ENCODE measurements around the gene C3. TPM values are rescaled to one million over a fixed set of nuclear protein-coding genes. Genes with fewer than 3 reads are reported as not detected.

C3 gene
- total and polyA plus RNA-seq, 5 donors from 2014 or later, result not detected

GRCh38 chr19:6680141-6680540 lies 40.3 kb downstream of the C3 start:
- Mint-ChIP-seq H3K9me3 (peaks cover 0 to 9% (median 0%) of the 10 kb centered on the region in 7 donors), H3K27me3 (no peaks in the 10 kb centered on the region), H3K27ac (peak overlapping the region in 1 of 3 donors; percentile 14), H3K36me3 (no peaks in the 10 kb centered on the region), H3K4me1 (peaks cover 19 to 44% (median 22%) of the 10 kb centered on the region in 4 donors), H3K4me3 (no peak overlapping the region)
- ATAC-seq (ENCODE audit: low read depth in 2 of 2), result no peak
- Histone ChIP-seq H3K4me1 (ENCODE audit: control insufficient read depth, insufficient read depth, low read length, poor library complexity, severe bottlenecking) (peaks cover 18% of the 10 kb centered on the region), H3K27ac (ENCODE audit: insufficient read depth, low read length, poor library complexity, severe bottlenecking) (no peak overlapping the region), H3K9me3 (ENCODE audit: control insufficient read depth in 2 of 2, low read length in 2 of 2) (no peaks in the 10 kb centered on the region), H3K4me3 (ENCODE audit: low read depth, low read length) (no peak overlapping the region), H3K27me3 (ENCODE audit: control insufficient read depth, insufficient read depth, low read length) (no peaks in the 10 kb centered on the region), H3K36me3 (ENCODE audit: control insufficient read depth, insufficient read depth, low read length) (no peaks in the 10 kb centered on the region)
- no peak for DNase-seq

- Histone ChIP-seq H3K9me3 (ENCODE audit: control insufficient read depth in 2 of 2, low read length in 2 of 2) (no peaks in the 10 kb centered on the region), H3K27me3 (ENCODE audit: control insufficient read depth, insufficient read depth, low read length) (no peaks in the 10 kb centered on the region), H3K4me1 (ENCODE audit: control insufficient read depth, insufficient read depth, low read length, poor library complexity, severe bottlenecking) (peaks cover 28% of the 10 kb centered on the region), H3K36me3 (ENCODE audit: control insufficient read depth, insufficient read depth, low read length) (no peaks in the 10 kb centered on the region), H3K4me3 (ENCODE audit: low read depth, low read length) (no peak overlapping the region), H3K27ac (ENCODE audit: insufficient read depth, low read length, poor library complexity, severe bottlenecking) (no peak overlapping the region)
- H3K27ac Mint-ChIP-seq, result no peak overlapping the region
- H3K4me3 Mint-ChIP-seq, result peak overlapping the region in 1 of 4 donors; percentile 72
- no peaks in the 10 kb centered on the region for H3K36me3 Mint-ChIP-seq
- no peak for ATAC-seq (ENCODE audit: low read depth in 2 of 2)
- H3K4me1 Mint-ChIP-seq, result peaks cover 28 to 54% (median 31%) of the 10 kb centered on the region in 4 donors
- no peak for DNase-seq
- peaks cover 0 to 9% (median 0%) of the 10 kb centered on the region in 7 donors for H3K9me3 Mint-ChIP-seq
- H3K27me3 Mint-ChIP-seq, result no peaks in the 10 kb centered on the region
Measured at GRCh38 chr19:6679139-6679538, 41.3 kb downstream of the C3 start.

- no peaks in the 10 kb centered on the region for H3K27me3 Mint-ChIP-seq
- ATAC-seq (ENCODE audit: low read depth in 2 of 2) (peak in 1 of 2 donors; percentile 21), DNase-seq (peak in 1 of 3 donors; percentile 32)
- H3K27ac ChIP-seq (ENCODE audit: insufficient read depth, low read length, poor library complexity, severe bottlenecking), result no peak overlapping the region
- H3K36me3 ChIP-seq (ENCODE audit: control insufficient read depth, insufficient read depth, low read length), result no peaks in the 10 kb centered on the region
- peak overlapping the region in 1 of 3 donors; percentile 37 for H3K27ac Mint-ChIP-seq
- H3K4me1 Mint-ChIP-seq, result peaks cover 28 to 58% (median 31%) of the 10 kb centered on the region in 4 donors
- H3K9me3 ChIP-seq (ENCODE audit: control insufficient read depth in 2 of 2, low read length in 2 of 2), result no peaks in the 10 kb centered on the region
- no peaks in the 10 kb centered on the region for H3K36me3 Mint-ChIP-seq
- peaks cover 29% of the 10 kb centered on the region for H3K4me1 ChIP-seq (ENCODE audit: control insufficient read depth, insufficient read depth, low read length, poor library complexity, severe bottlenecking)
- peaks cover 0 to 9% (median 0%) of the 10 kb centered on the region in 7 donors for H3K9me3 Mint-ChIP-seq
- no peaks in the 10 kb centered on the region for H3K27me3 ChIP-seq (ENCODE audit: control insufficient read depth, insufficient read depth, low read length)
- peak overlapping the region in 1 of 4 donors; percentile 72 for H3K4me3 Mint-ChIP-seq
- no peak overlapping the region for H3K4me3 ChIP-seq (ENCODE audit: low read depth, low read length)
Measured at GRCh38 chr19:6678690-6679109, 41.8 kb downstream of the C3 start.

GRCh38 chr19:6677883-6678689 lies 42.4 kb downstream of the C3 start:
- Mint-ChIP-seq H3K36me3 (no peaks in the 10 kb centered on the region), H3K27ac (peak overlapping the region in 1 of 3 donors; percentile 66), H3K4me1 (peaks cover 28 to 58% (median 31%) of the 10 kb centered on the region in 4 donors), H3K9me3 (peaks cover 0 to 9% (median 0%) of the 10 kb centered on the region in 7 donors), H3K4me3 (peak overlapping the region in 3 of 4 donors; percentile 64 to 72 (median 67)), H3K27me3 (no peaks in the 10 kb centered on the region)
- H3K27me3 ChIP-seq (ENCODE audit: control insufficient read depth, insufficient read depth, low read length), result no peaks in the 10 kb centered on the region
- no peaks in the 10 kb centered on the region for H3K9me3 ChIP-seq (ENCODE audit: control insufficient read depth in 2 of 2, low read length in 2 of 2)
- ATAC-seq (ENCODE audit: low read depth in 2 of 2) (no peak), DNase-seq (peak; percentile 24 to 39 (median 30))
- no peaks in the 10 kb centered on the region for H3K36me3 ChIP-seq (ENCODE audit: control insufficient read depth, insufficient read depth, low read length)
- peaks cover 29% of the 10 kb centered on the region for H3K4me1 ChIP-seq (ENCODE audit: control insufficient read depth, insufficient read depth, low read length, poor library complexity, severe bottlenecking)
- peak overlapping the region; percentile 32 for H3K4me3 ChIP-seq (ENCODE audit: low read depth, low read length)
- H3K27ac ChIP-seq (ENCODE audit: insufficient read depth, low read length, poor library complexity, severe bottlenecking), result peak overlapping the region; percentile 52

- H3K36me3 Mint-ChIP-seq, result no peaks in the 10 kb centered on the region
- no peaks in the 10 kb centered on the region for H3K36me3 ChIP-seq (ENCODE audit: control insufficient read depth, insufficient read depth, low read length)
- peak overlapping the region; percentile 64 to 78 (median 72) for H3K4me3 Mint-ChIP-seq
- H3K4me3 ChIP-seq (ENCODE audit: low read depth, low read length), result peak overlapping the region; percentile 32
- H3K9me3 Mint-ChIP-seq, result peaks cover 0 to 4% (median 0%) of the 10 kb centered on the region in 7 donors
- H3K27me3 Mint-ChIP-seq, result no peaks in the 10 kb centered on the region
- H3K27me3 ChIP-seq (ENCODE audit: control insufficient read depth, insufficient read depth, low read length), result no peaks in the 10 kb centered on the region
- peak overlapping the region; percentile 52 for H3K27ac ChIP-seq (ENCODE audit: insufficient read depth, low read length, poor library complexity, severe bottlenecking)
- DNase-seq (peak in 1 of 3 donors; percentile 24), ATAC-seq (ENCODE audit: low read depth in 2 of 2) (no peak)
- H3K4me1 ChIP-seq (ENCODE audit: control insufficient read depth, insufficient read depth, low read length, poor library complexity, severe bottlenecking), result peaks cover 29% of the 10 kb centered on the region
- H3K4me1 Mint-ChIP-seq, result peaks cover 23 to 60% (median 31%) of the 10 kb centered on the region in 4 donors
- H3K9me3 ChIP-seq (ENCODE audit: control insufficient read depth in 2 of 2, low read length in 2 of 2), result no peaks in the 10 kb centered on the region
- H3K27ac Mint-ChIP-seq, result peak overlapping the region in 2 of 3 donors; percentile 66 to 89
Measured at GRCh38 chr19:6677495-6677882, 43.0 kb downstream of the C3 start.

DNA sequence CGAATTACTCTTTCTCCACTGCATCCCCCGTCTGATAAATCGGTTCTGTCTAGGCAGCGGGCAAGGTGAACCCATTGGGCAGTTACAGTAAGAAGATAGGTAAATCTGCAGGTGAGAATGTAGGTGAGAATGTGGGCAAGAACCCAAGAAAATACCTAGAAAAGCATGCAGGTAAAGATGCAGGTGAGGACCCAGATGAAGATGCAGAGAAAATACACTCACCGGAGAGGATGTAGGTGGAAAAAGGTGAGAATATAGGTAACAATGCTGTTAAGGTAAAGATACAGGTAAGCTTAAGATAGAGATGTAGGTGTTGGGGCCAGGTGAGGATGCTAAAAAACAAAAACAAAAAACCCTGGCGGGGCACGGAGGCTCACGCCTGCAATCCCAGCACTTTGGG lies 44.2 kb downstream of the C3 start:
- Histone ChIP-seq H3K4me1 (ENCODE audit: control insufficient read depth, insufficient read depth, low read length, poor library complexity, severe bottlenecking) (peaks cover 29% of the 10 kb centered on the region), H3K9me3 (ENCODE audit: control insufficient read depth in 2 of 2, low read length in 2 of 2) (no peaks in the 10 kb centered on the region), H3K27ac (ENCODE audit: insufficient read depth, low read length, poor library complexity, severe bottlenecking) (no peak overlapping the region), H3K27me3 (ENCODE audit: control insufficient read depth, insufficient read depth, low read length) (no peaks in the 10 kb centered on the region), H3K4me3 (ENCODE audit: low read depth, low read length) (no peak overlapping the region), H3K36me3 (ENCODE audit: control insufficient read depth, insufficient read depth, low read length) (no peaks in the 10 kb centered on the region)
- Mint-ChIP-seq H3K27me3 (no peaks in the 10 kb centered on the region), H3K9me3 (peaks cover 0 to 4% (median 0%) of the 10 kb centered on the region in 7 donors), H3K4me3 (peak overlapping the region in 1 of 4 donors; percentile 28), H3K4me1 (peaks cover 23 to 68% (median 35%) of the 10 kb centered on the region in 4 donors), H3K27ac (peak overlapping the region; percentile 9 to 43 (median 34)), H3K36me3 (no peaks in the 10 kb centered on the region)
- no peak for DNase-seq
- no peak for ATAC-seq (ENCODE audit: low read depth in 2 of 2)

- Histone ChIP-seq H3K4me1 (ENCODE audit: control insufficient read depth, insufficient read depth, low read length, poor library complexity, severe bottlenecking) (peaks cover 34% of the 10 kb centered on the region), H3K9me3 (ENCODE audit: control insufficient read depth in 2 of 2, low read length in 2 of 2) (no peaks in the 10 kb centered on the region), H3K36me3 (ENCODE audit: control insufficient read depth, insufficient read depth, low read length) (no peaks in the 10 kb centered on the region), H3K27me3 (ENCODE audit: control insufficient read depth, insufficient read depth, low read length) (no peaks in the 10 kb centered on the region), H3K27ac (ENCODE audit: insufficient read depth, low read length, poor library complexity, severe bottlenecking) (peak overlapping the region; percentile 56), H3K4me3 (ENCODE audit: low read depth, low read length) (peak overlapping the region; percentile 11)
- H3K27ac Mint-ChIP-seq, result peak overlapping the region; percentile 78 to 97 (median 81)
- ATAC-seq (ENCODE audit: low read depth in 2 of 2), result peak; percentile 82
- no peaks in the 10 kb centered on the region for H3K36me3 Mint-ChIP-seq
- no peaks in the 10 kb centered on the region for H3K27me3 Mint-ChIP-seq
- H3K4me1 Mint-ChIP-seq, result peaks cover 23 to 73% (median 44%) of the 10 kb centered on the region in 4 donors
- H3K9me3 Mint-ChIP-seq, result peaks cover 0 to 4% (median 0%) of the 10 kb centered on the region in 7 donors
- DNase-seq, result peak; percentile 71 to 93 (median 79)
- H3K4me3 Mint-ChIP-seq, result peak overlapping the region; percentile 61 to 82 (median 78)
Measured at GRCh38 chr19:6674868-6675305, 45.6 kb downstream of the C3 start.
